Cerebellar cortex (tissue), 1 donor: ENCODE data around the gene CYP2A7.
"Not testable (repeated sequence)": the region's sequence is repeated elsewhere in the genome, so short reads cannot be mapped to it uniquely, and the experiment has no call there.

Experiments used
- DNase-seq: peaks from one replicate; pipeline ENCODE4 v3.0.0-alpha.2; 2015; ENCODE audit warnings: low spot score

CYP2A7 gene, protein sequence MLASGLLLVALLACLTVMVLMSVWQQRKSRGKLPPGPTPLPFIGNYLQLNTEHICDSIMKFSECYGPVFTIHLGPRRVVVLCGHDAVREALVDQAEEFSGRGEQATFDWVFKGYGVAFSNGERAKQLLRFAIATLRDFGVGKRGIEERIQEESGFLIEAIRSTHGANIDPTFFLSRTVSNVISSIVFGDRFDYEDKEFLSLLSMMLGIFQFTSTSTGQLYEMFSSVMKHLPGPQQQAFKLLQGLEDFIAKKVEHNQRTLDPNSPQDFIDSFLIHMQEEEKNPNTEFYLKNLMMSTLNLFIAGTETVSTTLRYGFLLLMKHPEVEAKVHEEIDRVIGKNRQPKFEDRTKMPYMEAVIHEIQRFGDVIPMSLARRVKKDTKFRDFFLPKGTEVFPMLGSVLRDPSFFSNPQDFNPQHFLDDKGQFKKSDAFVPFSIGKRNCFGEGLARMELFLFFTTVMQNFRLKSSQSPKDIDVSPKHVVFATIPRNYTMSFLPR

GRCh38 chr19:40882062-40882461, at the start of gene CYP2A7:
TSS of gene CYP2A7 (minus strand) at chr19:40882231. CDS start at chr19:40882210, 21 bp downstream.
- not testable (repeated sequence) for DNase-seq

GRCh38 chr19:40930799-40931198, 48.8 kb upstream of the CYP2A7 start:
- not testable (repeated sequence) for DNase-seq

- DNase-seq = not testable (repeated sequence)
Measured at GRCh38 chr19:40929942-40930341, 47.9 kb upstream of the CYP2A7 start.

GRCh38 chr19:40928850-40929249, 46.8 kb upstream of the CYP2A7 start:
- no peak for DNase-seq

DNA sequence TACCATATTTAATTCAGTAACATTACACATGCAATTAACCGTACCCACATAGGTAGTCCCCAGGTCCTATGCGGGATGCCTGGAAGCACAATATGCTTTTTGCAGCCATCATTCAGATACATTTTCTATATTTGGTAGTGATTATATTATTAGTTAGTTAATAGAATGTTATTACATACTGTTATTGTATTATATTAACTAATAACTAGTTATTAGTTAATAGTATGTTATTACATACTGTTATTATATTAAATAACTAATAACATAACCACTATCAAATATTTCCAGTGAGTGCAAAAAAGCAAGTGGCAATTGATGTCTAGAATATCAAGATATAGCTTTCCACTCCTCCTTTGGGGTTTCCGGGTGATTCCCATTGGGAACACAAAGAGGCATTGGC, 45.5 kb upstream of the CYP2A7 start:
- no peak for DNase-seq

GRCh38 chr19:40926276-40926675, 44.2 kb upstream of the CYP2A7 start:
- DNase-seq = not testable (repeated sequence)

- DNase-seq = no peak
Measured at GRCh38 chr19:40923934-40924391, 41.9 kb upstream of the CYP2A7 start.

GRCh38 chr19:40922237-40923160, 40.5 kb upstream of the CYP2A7 start:
- not testable (repeated sequence) for DNase-seq

DNA sequence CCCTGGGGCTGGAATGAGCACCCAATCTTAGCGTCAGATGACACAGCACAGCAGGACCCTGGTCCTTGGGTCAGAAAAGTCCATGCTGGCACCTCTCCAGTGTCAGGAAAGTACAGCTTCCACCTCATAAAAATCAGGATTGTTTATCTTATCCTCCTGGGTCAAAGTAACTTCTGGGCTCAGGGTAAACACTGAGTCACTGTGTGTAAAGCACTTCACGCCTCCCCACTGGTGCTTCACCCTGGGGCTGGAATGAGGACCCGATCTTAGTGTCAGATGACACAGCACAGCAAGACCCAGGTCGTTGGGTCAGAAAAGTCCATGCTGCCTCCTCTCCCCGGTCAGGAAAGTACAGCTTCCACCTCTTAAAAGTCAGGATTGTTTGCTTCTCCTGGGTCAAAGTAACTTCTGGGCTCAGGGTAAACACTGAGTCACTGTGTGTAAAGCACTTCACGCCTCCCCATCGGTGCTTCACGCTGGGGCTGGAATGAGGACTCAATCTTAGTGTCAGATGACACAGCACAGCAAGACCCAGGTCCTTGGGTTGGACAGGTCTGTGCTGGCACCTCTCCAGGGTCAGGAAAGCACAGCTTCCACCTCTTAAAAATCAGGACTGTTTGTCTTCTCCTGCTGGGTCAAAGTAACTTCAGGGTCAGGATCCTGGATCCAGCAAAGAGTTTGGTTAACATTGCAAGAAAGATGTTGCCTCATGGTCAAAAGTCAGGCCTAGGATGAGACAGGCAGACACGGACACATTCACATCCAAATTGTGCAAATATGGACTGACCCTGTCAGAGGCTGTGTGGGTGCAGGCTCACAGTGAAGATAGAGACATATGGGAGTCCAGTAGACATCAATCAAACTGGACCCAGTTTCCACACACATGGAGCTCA, 39.2 kb upstream of the CYP2A7 start:
- no peak for DNase-seq

- no peak for DNase-seq
Measured at GRCh38 chr19:40920300-40921004, 38.4 kb upstream of the CYP2A7 start.

DNA sequence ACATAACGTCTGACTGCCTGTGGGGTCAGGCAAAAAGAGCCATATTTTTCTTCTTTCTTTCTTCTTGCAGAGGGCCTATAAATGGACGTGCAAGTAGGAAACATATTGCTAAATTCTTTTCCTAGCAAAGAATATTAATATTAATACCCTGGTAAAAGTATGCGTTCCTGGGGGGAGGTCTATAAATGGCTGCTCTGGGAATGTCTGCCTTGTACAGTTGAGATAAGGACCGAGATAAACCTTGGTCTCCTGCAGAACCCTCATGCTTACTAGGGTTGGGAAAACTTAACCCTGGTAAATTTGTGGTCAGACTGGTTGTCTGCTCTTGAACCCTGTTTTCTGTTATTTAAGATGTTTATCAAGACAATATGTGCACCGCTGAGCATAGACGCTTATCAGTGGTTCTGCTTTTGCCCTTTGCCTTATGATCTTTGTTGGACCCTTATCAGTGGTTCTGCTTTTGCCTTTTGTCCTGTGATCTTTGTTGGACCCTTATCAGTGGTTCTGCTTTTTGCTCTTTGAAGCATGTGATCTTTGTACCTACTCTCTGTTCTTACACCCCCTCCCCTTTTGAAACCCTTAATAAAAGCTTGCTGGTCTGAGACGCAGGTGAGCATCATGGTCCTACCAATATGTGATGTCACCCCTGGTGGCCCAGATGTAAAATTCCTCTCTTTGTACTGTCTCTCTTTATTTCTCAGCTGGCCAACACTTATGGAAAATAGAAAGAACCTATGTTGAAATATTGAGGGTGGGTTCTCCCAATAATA, 37.7 kb upstream of the CYP2A7 start:
- DNase-seq = not testable (repeated sequence)

DNA sequence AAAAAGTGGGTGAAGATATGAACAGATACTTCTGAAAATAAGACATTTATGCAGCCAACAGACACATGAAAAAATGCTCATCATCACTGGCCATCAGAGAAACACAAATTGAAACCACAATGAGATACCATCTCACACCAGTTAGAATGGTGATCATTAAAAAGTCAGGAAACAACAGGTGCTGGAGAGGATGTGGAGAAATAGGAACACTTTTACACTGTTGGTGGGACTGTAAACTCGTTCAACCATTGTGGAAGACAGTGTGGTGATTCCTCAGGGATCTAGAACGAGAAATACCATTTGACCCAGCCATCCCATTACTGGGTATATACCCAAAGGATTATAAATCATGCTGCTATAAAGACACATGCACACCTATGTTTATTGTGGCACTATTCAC, 36.3 kb upstream of the CYP2A7 start:
- not testable (repeated sequence) for DNase-seq

DNA sequence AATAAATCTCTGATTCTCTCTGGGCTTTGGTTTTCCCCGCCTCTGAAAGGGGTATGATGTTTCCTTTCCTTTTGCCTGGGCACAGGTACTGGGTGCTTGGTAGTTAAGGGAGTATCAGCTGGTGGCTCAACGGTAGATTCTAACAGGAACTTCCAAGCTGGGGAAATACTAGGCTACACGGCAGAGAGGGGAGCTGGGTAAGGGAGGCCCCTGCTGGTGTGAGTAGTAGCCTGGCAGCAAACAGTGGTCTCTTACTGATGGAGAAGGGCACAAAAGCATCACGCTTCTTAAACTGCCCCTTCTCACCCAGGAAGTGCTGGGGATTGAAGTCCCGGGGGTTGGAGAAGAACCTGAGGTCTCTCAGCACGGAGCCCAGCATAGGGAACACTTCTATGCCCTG, 26.9 kb upstream of the CYP2A7 start:
- DNase-seq = no peak

DNA sequence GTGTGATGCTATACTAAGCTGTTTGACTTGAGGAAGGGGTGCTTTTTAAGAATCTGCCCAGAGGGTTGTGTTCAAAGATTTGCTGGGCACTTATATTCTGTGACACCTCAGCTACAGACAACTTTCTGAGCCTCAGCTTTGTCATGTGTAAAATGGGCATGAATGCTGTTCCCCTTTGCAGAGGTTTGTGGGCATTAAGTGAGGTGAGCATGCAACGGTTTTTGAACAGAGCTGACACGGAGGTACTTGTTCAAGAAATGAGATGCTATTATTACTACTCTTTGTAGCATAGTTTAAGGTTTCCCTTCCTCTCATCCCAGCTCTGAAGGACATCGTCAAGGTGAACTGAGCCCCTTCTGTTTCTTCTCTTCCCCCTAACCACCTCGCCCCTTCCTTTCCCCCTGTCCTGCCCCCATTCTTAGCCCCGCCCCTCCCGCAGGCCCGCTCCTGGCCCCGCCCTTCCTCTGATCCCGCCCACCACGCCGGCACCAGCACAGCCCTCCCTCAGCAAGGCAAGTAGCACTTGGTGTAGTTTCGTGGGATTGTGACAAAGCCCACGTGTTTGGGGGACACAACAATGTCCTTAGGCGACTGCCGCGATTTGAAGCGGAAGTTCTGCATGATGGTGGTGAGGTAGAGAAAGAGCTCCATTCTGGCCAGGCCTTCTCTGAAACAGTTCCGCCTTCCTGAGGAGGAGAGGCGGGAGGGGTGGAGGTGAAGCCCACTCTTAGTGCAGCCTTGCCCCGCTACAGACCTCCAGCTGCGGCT, 26.1 kb upstream of the CYP2A7 start:
- DNase-seq = no peak

- no peak for DNase-seq
Measured at GRCh38 chr19:40906512-40906911, 24.5 kb upstream of the CYP2A7 start.

GRCh38 chr19:40904673-40905156, 22.7 kb upstream of the CYP2A7 start:
- DNase-seq = not testable (repeated sequence)

- DNase-seq = not testable (repeated sequence)
Measured at GRCh38 chr19:40901975-40902750, 20.1 kb upstream of the CYP2A7 start.

- DNase-seq = not testable (repeated sequence)
Measured at GRCh38 chr19:40900521-40900920, 18.5 kb upstream of the CYP2A7 start.
